ENCODE measurements around the gene DCPS.
"Not testable (repeated sequence)": the region's sequence is repeated elsewhere in the genome, so short reads cannot be mapped to it uniquely, and the experiment has no call there.

DCPS gene

DNA sequence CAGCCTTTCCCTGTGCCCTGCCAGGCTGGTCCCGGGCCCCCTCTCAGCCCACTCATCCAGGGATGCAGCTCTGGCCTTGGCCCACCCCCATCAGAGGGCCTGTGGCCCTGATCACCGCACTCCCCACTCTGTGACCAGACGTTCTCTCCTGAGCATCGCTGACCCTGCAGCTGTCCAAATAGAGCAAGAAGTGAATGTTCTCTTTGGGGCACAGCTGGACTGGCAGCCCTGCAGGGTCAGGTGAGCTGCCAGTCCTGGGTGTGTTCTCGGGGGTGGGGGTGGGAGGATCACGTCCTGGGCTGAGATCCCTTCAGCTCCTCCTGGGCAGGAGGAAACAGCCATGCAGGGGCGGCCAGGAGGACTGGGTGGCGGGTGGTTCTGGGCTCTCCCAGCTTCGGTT, 60.9 kb downstream of the DCPS start:
- DNase-seq: not testable (repeated sequence)

DNA sequence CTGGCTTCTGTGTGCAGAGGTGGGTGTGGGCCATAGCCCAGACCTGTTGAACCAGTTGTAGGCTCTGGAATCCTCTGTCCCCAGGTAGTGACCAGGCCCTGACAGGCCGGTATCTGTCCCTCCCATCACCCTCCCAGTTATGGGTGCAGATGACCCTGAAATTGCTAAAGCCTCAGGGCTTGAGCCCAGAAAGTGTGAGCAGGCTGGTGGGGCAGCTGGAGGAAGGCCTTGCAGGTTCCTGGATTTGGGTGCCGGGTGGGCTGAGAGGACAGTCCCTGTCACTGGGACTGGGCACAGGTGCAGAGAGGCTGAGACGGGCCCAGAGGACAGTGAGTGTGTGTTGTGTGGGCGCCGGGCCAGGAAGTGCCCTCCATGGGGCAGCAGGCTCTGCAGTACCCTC, 61.6 kb downstream of the DCPS start:
- DNase-seq: not testable (repeated sequence)

DNA sequence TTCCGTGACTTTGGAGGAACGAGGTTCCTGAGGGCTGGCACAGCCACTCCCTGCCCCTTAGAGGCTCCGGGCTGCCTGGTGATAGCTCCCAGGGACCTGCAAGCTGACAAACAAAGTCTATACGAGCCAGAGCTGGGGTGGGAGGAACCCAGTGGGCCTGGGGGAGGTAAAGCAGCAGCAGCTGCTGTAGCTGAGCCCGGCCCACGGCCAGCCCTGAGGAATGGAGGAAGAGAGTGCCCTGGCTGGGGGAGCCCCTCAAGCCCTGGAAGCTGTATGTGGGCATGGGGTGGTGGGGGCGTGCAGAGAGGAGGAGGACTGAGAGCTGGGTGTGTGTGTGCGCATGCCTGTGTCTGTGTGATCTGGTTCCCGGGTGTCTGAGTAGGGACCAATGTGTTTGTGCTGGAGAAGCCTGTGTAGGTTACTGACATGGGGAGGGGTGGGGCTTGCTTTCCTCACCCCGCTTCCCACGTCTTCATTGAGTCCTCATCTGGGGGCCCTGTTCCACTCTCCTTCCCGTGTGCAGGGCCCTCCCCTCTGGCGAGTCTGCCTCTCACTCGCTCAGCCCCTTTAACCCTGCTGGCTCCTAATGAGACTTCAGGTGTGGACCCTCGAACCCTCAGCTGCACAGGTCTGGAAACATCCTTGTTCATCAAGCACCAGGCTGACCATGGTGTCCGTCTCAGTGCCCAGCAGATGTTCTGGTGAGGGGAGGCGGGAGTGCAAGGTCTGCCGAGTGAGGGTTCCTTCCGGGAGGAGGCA, 62.4 kb downstream of the DCPS start:
- DNase-seq: no peak

DNA sequence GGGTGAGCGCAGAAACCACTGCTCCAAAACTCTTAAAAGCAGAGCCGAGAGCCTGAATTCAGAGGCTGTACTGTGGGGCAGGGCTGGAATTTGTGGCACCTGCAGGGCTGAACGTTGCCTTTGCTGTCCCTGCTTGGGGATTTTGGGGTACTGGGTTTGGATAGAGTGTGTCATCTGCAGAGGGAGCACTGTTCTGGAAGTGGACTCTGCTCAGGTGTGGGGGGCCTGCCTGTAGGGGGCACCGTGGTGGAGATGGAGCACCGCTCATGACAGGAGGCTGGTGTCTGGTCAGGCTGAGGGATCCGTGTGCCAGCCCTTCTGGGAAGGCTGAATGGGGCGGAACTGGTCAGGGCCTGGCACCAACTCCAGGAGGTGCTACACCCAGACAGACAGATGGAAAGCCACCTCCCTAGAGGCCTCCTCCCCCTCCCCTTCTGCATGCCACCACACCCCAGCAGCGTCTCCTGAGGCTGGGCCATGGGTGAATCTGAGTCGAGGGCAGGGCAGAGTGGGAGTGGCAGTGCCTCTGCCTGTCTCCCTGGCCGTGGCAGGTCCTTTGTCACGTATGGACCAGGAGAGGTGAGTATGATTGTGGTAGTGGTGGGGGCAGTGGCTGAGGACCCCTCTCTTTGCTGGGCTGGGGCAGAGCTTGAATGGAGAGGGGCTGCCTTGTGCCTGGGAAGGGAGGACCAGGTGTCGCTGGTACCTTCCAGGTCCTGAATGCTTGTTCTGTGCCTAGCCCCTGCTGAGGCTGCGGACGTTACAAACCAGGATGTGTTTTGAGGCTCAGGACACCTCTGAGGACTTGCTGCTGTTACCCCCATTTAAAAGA, 63.2 kb downstream of the DCPS start:
- DNase-seq: not testable (repeated sequence)

DNA sequence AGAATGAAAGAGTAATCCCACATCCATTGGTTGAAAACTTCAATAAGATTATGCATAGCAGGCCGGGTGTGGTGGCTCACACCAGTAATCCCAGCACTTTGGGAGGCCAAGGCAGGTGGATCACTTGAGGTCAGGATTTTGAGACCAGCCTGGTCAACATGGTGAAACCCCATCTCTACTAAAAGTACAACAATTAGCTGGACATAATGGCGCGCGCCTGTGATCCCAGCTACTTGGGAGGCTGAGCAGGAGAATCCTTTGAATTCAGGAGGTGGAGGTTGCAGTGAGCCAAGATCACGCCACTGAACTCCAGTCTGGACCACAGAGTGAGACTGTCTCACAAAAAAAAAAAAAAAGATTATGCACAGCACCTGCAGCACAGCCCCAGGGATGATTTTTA, 63.9 kb downstream of the DCPS start:
- not testable (repeated sequence) for DNase-seq

DNA sequence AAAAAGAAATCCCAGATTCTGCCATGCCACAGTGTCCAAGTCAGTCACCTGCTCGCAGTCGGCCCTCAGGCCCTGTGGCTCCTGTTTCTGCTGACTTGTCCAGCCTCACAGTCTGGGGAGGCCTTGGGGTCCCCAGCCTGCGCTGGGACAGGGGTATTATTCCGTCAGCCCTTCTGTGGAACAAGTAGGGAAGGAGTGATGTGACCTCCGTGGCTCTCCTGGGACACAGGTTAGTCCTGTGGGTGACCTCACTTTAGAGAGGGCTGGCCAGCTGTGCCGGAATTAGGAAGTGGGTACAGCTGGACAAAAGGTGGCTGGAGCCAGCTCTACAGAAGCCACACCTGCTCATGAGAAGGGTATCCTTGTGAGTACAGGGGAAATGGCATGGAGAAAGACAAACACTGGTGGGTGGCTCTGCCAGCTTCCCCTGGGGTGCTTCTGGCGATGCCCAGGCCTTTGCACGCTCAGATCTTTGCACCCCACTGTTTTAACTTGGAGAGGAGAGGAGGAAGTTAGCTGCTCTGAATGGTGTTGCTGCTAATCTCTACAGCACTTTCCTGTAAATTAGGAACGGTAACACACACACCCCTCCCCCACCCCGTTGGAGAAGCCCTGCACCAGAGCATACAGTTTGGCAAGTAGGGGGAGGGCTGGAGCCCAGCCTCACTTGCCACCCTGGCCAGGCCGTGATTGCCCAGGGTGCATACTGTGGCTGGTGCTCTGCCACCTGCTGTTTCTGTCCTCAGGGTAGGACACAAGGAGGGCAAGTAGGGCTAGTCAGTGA, 64.7 kb downstream of the DCPS start:
- not testable (repeated sequence) for DNase-seq

DNA sequence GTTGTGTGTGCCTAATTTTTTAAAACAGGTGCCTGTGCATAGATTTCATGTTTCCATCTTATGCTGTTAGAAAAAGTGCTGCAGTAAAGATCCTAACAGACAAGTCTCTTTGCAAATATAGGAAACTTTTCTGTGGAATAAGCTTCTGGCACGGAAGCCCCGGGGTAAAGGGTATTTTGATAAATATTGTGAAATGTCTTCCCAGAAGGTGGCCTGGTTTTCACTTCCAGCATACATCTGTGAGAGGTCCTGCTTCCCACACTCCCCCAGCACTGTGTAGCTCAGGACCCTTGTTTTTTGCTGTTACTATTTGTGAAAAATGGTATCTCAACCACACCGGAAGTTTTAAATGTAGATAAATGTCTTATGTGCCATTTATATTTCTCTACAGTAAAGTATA, 66.2 kb downstream of the DCPS start:
- DNase-seq: no peak

DNA sequence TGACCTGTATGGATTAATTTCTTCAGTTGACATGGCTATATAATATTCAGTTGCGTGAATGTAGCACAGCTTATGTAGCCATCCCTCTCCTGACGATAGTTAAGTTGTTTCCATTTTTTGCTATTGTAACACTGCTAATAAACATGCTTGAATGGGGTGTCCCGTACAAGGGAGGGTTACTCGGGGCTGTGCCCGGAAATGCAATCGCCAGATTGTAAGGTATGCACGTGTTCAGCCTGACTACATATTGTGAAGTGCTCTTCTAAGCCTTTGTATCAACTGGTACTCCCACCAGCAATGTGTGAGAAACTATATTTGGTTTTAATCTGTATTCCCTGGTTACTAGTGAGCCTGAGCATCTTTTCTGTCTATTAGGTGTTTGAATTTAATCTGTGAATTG, 67.7 kb downstream of the DCPS start:
- DNase-seq: no peak

DNA sequence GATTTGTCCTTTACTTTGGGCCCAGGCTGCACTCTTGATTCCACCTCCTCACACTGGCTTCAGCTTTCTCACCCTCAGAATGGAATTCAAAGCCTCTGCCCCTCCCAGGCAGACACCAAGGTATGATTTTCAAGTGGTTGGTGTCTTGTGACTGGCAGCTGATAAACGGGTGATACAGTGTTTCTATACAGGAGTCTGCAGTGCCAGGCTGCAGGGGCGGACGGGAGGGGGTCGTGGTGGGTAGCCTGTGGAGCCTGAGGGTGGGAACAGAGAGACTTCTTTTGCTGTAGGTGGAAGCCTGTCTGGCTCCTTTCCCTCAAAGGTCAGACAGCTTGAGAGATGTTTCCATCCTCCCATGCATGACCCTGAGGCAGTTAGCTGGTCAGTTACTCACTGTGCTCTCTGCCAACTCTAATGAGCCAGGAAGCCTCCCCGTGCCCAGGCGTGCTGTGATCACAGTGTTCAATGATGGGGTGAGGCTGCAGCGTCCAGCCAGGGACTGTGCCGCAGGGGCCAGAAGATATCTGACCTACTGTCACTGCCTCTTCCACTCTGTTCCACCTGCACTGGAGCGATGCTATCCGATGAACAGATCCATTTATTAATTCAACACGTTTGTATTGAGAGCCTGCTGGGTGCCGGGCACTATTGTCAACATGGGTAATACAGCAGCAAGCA, 69.7 kb downstream of the DCPS start:
- not testable (repeated sequence) for DNase-seq

DNA sequence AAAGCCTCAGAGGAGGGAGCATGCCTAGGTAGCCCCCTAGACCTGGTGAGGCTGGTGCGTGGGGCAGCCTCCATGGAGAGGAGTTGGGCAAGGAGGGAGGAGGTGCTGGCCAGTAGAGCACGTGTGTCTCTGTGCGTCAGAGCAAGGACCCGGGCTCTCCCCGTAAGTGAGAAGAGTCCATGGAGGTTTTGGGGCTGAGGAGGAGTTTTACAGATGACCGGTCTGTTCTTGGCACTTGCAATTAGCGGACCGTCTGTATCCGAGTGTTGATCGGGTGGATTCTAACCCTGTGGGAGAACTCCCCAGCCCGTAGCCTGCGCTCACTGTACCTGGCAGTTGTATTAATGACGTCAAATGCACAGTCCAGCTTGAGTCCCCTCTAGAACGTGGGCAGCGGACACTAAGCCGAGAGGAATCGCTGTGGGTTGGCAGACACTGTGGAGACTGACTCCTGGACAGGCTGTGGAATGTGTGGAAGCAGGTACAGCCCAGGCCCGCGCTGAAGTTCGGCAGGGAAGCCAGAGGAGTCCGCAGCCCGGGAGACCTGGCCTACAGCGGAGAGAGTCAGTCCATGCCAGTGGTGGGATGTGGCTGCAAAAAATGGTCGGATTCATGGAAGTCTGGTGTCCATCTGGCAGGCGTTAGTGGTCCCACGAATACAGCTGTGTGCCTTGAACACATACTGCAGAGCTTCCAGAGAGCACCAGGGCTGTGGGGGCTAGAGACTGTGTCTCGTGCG, 70.9 kb downstream of the DCPS start:
- DNase-seq: not testable (repeated sequence)

DNA sequence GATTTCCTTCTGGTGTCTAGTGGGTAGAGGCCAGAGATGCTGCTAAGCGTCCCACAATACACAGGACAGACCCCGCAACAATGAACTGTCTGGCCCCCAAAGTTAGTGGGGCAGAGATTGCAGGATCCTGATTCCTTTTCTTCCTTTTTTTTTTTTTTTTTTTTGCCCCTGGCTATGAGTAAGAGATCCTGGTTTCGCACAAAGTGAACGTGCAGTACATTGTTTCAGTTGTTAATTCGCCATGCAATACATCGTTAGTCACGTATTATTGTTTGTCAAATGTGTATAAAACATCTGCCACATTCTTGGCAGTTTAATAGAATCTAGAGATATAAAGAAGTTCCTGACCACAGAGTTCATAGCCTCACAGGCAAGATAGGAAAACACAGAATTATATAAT, 71.9 kb downstream of the DCPS start:
- DNase-seq: no peak

DNA sequence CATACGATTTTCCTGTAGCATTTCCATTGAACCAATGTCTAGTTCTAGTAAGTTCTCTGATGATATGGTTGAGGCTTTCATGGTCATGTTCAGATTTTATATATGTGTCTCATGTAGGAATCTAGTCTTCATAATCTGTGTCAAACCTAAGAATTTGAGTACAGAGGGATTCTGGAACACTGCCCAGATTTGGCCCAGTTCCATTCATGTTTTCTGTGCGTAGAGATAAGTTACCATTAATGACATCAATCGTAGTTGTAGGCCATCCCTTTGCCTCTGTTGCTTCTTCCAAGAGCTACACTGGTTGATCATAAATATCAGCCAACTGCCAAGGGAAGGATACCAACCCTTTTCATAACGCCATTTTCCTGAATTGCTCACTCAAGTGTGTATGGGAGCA, 74.9 kb downstream of the DCPS start:
- no peak for DNase-seq

DNA sequence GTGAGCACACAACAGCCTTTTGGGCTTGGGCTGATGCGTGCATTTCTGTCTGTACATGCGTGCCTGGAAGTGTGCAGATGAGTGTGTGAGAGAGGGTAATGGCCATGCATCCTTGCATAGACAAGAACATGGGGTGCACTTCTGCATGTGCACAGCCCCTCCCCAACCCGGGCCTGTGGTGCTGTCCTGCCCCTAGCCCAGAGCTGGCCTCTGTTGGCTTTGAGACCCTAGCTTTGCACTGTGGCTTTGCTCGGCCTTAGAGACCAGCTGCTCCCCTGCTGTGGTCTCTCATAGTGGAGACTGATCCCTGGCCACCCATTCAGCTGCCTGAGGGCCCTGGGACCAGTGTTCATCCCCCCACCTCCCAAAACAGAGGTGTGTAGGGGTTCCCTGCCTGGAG, 77.0 kb downstream of the DCPS start:
- no peak for DNase-seq

DNA sequence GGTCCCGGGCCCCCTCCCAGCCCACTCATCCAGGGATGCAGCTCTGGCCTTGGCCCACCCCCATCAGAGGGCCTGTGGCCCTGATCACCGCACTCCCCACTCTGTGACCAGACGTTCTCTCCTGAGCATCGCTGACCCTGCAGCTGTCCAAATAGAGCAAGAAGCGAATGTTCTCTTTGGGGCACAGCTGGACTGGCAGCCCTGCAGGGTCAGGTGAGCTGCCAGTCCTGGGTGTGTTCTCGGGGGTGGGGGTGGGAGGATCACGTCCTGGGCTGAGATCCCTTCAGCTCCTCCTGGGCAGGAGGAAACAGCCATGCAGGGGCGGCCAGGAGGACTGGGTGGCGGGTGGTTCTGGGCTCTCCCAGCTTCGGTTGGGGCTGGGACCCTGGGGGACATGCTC, 78.1 kb downstream of the DCPS start:
- not testable (repeated sequence) for DNase-seq

DNA sequence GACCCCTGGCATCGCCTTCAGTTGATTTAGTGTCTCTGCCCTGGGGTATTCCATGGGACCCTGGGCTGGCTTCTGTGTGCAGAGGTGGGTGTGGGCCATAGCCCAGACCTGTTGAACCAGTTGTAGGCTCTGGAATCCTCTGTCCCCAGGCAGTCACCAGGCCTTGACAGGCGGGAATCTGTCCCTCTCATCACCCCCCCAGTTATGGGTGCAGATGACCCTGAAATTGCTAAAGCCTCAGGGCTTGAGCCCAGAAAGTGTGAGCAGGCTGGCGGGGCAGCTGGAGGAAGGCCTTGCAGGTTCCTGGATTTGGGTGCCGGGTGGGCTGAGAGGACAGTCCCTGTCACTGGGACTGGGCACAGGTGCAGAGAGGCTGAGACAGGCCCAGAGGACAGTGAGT, 78.8 kb downstream of the DCPS start:
- not testable (repeated sequence) for DNase-seq

DNA sequence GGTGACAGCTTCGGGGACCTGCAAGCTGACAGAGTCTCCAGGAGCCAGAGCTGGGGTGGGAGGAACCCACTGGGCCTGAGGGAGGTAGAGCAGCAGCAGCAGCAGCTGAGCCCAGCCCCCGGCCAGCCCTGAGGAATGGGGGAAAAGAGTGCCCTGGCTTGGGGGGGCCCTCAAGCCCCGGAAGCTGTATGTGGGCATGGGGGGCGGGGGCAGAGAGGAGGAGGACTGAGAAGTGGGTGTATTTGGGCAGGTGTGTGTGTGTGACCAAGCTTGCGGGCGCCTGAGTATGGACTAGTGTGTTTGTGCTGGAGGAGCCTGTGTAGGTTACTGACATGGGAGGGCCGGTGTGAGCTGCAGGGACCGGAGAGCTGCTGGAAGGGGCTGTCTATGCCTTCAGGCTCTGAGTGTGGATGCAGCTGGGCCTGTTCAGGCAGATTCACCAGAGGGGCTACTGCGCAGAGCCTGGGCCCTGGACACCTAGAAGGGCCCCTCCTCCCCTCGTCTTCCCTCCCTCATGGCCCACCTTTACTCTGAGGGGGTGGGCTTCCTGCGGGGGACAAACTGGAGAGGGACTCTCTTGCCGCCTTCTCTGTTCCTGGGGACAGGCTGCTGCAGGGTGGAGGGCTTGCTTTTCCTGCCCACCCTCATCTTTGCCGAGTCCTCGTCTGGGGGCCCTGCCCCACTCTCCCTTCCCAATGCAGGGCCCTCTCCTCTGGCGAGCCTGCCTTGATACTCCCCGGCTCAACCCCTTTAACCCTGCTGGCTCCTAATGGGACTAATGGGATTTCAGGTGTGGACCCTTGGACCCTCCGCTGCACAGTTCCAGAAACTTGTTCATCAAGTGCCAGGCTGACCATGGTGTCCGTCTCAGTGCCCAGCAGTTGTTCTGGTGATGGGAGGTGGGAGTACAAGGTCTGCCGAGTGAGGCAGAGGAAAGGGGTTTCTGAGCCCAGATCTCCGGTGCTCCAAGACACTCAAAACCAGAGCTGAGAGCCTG, 79.8 kb downstream of the DCPS start:
- DNase-seq: no peak

DNA sequence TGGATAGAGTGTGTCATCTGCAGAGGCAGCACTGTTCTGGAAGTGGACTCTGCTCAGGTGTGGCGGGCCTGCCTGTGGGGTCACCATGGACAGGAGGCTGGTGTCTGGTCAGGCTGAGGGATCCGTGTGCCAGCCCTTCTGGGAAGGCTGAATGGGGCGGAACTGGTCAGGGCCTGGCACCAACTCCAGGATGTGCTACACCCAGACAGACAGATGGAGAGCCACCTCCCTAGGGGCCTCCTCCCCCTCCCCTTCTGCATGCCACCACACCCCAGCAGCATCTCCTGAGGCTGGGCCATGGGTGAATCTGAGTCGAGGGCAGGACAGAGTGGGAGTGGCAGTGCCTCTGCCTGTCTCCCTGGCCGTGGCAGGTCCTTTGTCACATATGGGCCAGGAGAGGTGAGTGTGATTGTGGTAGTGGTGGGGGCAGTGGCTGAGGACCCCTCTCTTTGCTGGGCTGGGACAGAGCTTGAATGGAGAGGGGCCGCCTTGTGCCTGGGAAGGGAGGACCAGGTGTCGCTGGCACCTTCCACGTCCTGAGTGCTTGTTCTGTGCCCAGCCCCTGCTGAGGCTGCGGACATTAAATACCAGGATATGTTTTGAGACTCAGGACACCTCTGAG, 80.7 kb downstream of the DCPS start:
- DNase-seq: no peak

DNA sequence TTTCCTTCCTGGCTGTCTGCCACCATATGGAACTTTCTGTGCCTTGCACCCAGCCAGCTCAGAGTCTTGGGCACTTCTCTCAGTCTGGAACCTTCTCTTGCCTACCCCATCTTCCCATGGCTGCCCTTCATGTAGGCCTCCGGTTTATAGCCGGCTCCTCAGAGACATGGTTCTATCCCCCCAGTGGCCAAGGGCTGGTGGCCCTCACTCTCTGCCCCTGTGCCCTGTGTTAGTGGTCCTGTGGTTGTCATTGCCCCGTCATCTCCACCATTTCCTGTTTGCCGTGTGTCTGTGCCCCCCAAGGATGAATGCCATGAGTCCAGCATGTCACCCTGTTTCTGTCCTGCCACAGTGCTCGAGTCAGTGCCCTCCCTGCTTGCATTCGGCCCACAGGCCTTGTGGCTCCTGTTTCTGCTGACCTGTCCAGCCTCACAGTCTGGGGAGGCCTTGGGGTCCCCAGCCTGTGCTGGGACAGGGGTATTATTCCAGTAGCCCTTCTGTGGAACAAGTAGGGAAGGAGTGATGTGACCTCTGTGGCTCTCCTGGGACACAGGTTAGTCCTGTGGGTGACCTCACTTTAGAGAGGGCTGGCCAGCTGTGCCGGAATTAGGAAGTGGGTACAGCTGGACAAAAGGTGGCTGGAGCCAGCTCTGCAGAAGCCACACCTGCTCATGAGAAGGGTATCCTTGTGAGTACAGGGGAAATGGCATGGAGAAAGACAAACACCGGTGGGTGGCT, 82.3 kb downstream of the DCPS start:
- no peak for DNase-seq

DNA sequence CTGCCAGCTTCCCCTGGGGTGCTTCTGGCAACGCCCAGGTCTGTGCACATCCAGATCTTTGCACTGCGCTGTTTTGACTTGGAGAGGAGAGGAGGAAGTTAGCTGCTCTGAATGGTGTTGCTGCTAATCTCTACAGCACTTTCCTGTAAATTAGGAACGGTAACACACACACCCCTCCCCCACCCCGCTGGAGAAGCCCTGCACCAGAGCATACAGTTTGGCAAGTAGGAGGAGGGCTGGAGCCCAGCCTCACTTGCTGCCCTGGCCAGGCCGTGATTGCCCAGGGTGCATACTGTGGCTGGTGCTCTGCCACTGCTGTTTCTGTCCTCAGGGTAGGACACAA, 82.8 kb downstream of the DCPS start:
- not testable (repeated sequence) for DNase-seq

DNA sequence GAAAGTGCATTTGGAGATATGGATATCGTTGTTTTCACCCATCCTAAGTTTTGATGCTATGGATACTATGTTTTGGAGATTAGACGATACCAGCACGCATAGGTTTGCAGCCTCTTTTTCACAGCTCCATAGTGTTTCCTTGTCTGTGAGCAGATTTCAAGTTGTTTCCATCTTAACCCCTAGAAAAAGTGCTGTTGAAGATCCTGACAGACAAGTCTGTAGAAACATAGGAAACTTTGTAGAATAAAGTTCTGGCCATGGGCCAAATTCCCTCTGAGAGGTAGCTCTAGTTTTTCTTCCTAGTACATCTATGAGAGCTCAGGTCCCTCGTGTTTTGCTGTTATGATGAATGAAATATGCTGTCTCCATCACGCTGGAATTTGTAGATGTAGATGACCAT, 84.0 kb downstream of the DCPS start:
- no peak for DNase-seq
